ENCODE data around the gene POU2AF1.

Gene POU2AF1

DNA sequence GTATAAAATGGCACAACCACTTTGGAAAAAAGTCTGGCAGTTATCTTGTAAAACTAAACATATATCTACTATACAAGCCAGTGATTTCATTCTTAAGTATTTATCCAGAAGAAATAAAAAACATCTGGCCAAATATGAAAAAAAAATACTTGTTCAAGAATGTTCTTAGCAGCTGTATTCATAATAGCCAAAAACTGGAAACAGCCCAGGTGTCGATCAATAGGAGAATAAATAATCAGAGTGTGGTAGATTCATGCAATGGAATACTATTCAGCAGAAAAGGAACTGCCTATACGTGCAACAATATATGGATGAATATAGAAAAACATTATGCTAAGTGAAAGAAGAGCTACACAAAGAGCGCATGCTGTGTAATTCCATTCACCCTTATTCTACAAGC lies 36.7 kb downstream of the POU2AF1 start:
- H3K27me3 ChIP-seq (ENCODE audit: control insufficient read depth, insufficient read depth, low read length), result no peaks in the 10 kb centered on the region
- H2AFZ ChIP-seq, result no peak overlapping the region
- H3K4me3 ChIP-seq (ENCODE audit: low read depth, low read length), result no peak overlapping the region
- TF ChIP-seq, protein P1, sequence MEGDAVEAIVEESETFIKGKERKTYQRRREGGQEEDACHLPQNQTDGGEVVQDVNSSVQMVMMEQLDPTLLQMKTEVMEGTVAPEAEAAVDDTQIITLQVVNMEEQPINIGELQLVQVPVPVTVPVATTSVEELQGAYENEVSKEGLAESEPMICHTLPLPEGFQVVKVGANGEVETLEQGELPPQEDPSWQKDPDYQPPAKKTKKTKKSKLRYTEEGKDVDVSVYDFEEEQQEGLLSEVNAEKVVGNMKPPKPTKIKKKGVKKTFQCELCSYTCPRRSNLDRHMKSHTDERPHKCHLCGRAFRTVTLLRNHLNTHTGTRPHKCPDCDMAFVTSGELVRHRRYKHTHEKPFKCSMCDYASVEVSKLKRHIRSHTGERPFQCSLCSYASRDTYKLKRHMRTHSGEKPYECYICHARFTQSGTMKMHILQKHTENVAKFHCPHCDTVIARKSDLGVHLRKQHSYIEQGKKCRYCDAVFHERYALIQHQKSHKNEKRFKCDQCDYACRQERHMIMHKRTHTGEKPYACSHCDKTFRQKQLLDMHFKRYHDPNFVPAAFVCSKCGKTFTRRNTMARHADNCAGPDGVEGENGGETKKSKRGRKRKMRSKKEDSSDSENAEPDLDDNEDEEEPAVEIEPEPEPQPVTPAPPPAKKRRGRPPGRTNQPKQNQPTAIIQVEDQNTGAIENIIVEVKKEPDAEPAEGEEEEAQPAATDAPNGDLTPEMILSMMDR (IDR thresholded peaks at IDR 0.05), result no peak
- no peak overlapping the region for H3K9ac ChIP-seq
- no peaks in the 10 kb centered on the region for H3K79me2 ChIP-seq
- no peak overlapping the region for H3K4me2 ChIP-seq (ENCODE audit: low read length)
- no peaks in the 10 kb centered on the region for H3K36me3 ChIP-seq (ENCODE audit: control insufficient read depth, insufficient read depth, low read length)
- no peaks in the 10 kb centered on the region for H3K4me1 ChIP-seq
- H3K9me3 ChIP-seq (ENCODE audit: control insufficient read depth, low read length), result peaks cover 5% of the 10 kb centered on the region
- H3K27ac ChIP-seq, result no peak overlapping the region

DNA sequence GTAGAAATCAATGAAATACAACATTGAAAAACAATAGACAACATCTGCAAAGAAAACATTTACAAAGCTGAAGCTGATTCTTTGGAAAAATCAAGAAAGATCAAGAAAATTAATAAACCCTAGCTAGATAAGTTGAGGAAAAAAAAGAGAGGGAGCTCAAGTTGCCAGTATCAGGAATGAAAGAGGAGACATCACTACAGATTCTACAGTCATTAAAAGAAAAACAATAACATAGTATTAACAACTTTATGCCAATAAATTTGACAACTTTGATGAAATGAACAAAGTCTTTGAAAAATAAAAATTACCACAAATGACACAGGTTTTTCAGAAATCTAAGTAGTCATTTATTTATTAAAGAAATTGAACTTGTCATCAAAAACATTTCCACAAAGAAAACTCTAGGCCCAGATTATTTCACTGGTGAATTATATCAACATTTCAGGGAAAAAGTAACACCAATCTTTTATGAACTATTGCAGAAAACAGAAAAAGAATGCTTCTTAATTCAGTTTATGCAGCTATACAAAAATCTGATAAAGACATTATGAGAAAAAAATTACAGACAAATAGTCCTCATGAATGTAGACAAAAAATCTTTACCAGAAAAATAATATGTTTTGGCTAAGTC lies 39.2 kb downstream of the POU2AF1 start:
- TF ChIP-seq, protein P1 (IDR thresholded peaks at IDR 0.05), result no peak

DNA sequence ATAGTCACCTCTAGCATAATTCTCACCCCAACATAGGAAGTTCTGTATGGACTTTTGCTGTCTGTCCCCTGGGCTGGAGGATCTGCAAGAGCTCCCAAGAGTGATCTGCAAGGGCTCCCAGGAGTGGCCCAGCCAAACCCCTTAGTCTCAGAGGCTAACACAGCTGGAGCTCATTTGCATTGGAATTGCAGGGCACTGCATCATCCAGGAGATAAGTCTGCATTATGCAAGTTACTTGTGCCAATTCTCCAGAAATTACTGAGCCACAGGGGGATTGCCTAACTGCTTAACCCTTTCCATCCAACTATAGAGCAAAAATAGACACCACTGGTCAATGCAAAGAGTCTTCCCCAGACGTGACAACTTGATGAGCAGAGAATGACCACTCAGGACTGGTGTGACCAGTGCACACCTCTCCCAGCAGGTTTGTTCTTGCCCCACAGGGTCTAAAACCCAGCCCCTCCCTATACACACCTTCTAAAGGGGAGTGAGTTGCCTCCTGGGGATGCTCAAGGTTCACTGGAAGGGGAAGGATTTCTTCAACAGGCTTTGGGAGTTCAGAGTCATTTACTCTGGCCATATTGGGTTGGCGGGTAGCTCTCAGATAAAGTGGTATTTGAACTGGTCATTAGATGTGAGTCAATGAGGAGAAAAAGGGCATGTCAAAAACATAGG lies 42.4 kb downstream of the POU2AF1 start:
- no peaks in the 10 kb centered on the region for H3K27me3 ChIP-seq (ENCODE audit: control insufficient read depth, insufficient read depth, low read length)

More for the DNA sequence above, 39.2 kb downstream of the POU2AF1 start:
- peaks cover 5% of the 10 kb centered on the region for H3K9me3 ChIP-seq (ENCODE audit: control insufficient read depth, low read length)
- no peaks in the 10 kb centered on the region for H3K79me2 ChIP-seq
- H3K36me3 ChIP-seq (ENCODE audit: control insufficient read depth, insufficient read depth, low read length), result no peaks in the 10 kb centered on the region
- H2AFZ ChIP-seq, result no peak overlapping the region
- no peak overlapping the region for H3K4me3 ChIP-seq (ENCODE audit: low read depth, low read length)
- H3K27me3 ChIP-seq (ENCODE audit: control insufficient read depth, insufficient read depth, low read length), result no peaks in the 10 kb centered on the region
- no peak overlapping the region for H3K27ac ChIP-seq
- H3K4me2 ChIP-seq (ENCODE audit: low read length), result no peak overlapping the region
- no peaks in the 10 kb centered on the region for H3K4me1 ChIP-seq
- H3K9ac ChIP-seq, result no peak overlapping the region

DNA sequence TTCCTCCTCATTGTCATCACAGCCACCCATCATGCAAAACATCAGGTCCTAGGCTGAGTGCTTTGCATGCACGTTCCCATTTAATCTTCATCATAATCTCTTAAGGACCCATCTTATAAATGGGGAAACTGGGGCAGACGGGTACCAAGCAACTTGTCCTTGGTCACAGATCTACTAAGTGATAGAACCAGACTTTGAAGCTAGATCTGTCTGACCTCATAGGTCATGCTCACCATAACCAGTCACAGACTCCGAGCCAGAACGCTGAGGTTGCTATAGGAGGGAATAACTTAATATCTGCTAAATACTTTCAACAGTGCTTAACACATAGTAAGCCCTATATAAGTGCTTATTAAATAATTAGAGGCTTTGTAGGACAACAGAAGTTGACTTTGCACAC lies 43.0 kb downstream of the POU2AF1 start:
- no peak overlapping the region for H3K4me3 ChIP-seq (ENCODE audit: low read depth, low read length)
- no peaks in the 10 kb centered on the region for H3K36me3 ChIP-seq (ENCODE audit: control insufficient read depth, insufficient read depth, low read length)
- no peak overlapping the region for H3K9ac ChIP-seq
- TF ChIP-seq, protein P1 (IDR thresholded peaks at IDR 0.05), result no peak
- H3K27me3 ChIP-seq (ENCODE audit: control insufficient read depth, insufficient read depth, low read length), result no peaks in the 10 kb centered on the region
- H3K79me2 ChIP-seq, result no peaks in the 10 kb centered on the region
- H3K4me1 ChIP-seq, result peaks cover 5% of the 10 kb centered on the region
- H3K27ac ChIP-seq, result no peak overlapping the region
- H3K9me3 ChIP-seq (ENCODE audit: control insufficient read depth, low read length), result peaks cover 5% of the 10 kb centered on the region
- no peak overlapping the region for H3K4me2 ChIP-seq (ENCODE audit: low read length)
- H2AFZ ChIP-seq, result no peak overlapping the region

More for the DNA sequence above, 42.4 kb downstream of the POU2AF1 start:
- no peak overlapping the region for H3K9ac ChIP-seq
- TF ChIP-seq, protein P1 (IDR thresholded peaks at IDR 0.05), result no peak
- peaks cover 5% of the 10 kb centered on the region for H3K4me1 ChIP-seq
- no peak overlapping the region for H2AFZ ChIP-seq
- no peak overlapping the region for H3K27ac ChIP-seq
- no peaks in the 10 kb centered on the region for H3K79me2 ChIP-seq
- H3K36me3 ChIP-seq (ENCODE audit: control insufficient read depth, insufficient read depth, low read length), result no peaks in the 10 kb centered on the region
- no peak overlapping the region for H3K4me3 ChIP-seq (ENCODE audit: low read depth, low read length)
- H3K9me3 ChIP-seq (ENCODE audit: control insufficient read depth, low read length), result peaks cover 5% of the 10 kb centered on the region
- H3K4me2 ChIP-seq (ENCODE audit: low read length), result no peak overlapping the region
